HepG2 (cell line): ENCODE measurements around the gene PPOX. TPM values are rescaled to one million over a fixed set of nuclear protein-coding genes. Genes with fewer than 3 reads are reported as not detected.

ENCODE experiments used
- CBX2 ChIP-seq, 2 experiments: fragments of 200-600 bp in 1 of 2; sonication (generic); formaldehyde crosslinking in 1 of 2; IDR thresholded peaks; 2 replicates each; pipeline versions ENCODE4 v1.7.0 to v1.8.1; 2018 to 2022; ENCODE audit warnings: low read depth in 2 of 2, low read length in 1 of 2, mild to moderate bottlenecking in 1 of 2, missing genetic modification reagents in 1 of 2
- CCDC6 ChIP-seq: sonication (generic); formaldehyde crosslinking; IDR thresholded peaks from 2 replicates; pipeline ENCODE4 v1.8.1; 2022; ENCODE audit warnings: mild to moderate bottlenecking, missing genetic modification reagents, moderate library complexity
- CEBPB ChIP-seq: IDR thresholded peaks from 2 replicates; pipeline ENCODE4 v1.6.1; 2011; ENCODE audit warnings: low read depth, low read length, improper control_type of control experiment, borderline replicate concordance
- FOXP1 ChIP-seq, 2 experiments: fragments of 450-650 bp in 1 of 2; IDR thresholded peaks; 2 replicates each; pipeline ENCODE4 v1.6.1; 2017 to 2018; ENCODE audit warnings: antibody characterized with exemption in 1 of 2
- KDM3A ChIP-seq: IDR thresholded peaks from 2 replicates; pipeline ENCODE4 v1.6.1; 2018; ENCODE audit warnings: low read depth, missing compliant biosample characterization
- KDM5A ChIP-seq: fragments of 200-600 bp; sonication (generic); IDR thresholded peaks from 2 replicates; pipeline ENCODE4 v1.7.0; 2018; ENCODE audit warnings: antibody characterized with exemption, mild to moderate bottlenecking, low read length, borderline replicate concordance
- KLF13 ChIP-seq: sonication (generic); formaldehyde crosslinking; IDR thresholded peaks from 2 replicates; pipeline ENCODE4 v1.4.0; 2020; ENCODE audit warnings: mild to moderate bottlenecking, missing genetic modification reagents
- MIXL1 ChIP-seq: IDR thresholded peaks from 2 replicates; pipeline ENCODE4 v1.6.1; 2016
- MLLT10 ChIP-seq: sonication (generic); formaldehyde crosslinking; IDR thresholded peaks from 2 replicates; pipeline ENCODE4 v1.4.0; 2020; ENCODE audit warnings: missing genetic modification reagents
- PAX8 ChIP-seq: sonication (generic); formaldehyde crosslinking; IDR thresholded peaks from 2 replicates; pipeline ENCODE4 v1.8.0; 2022; ENCODE audit warnings: mild to moderate bottlenecking, missing genetic modification reagents, borderline replicate concordance
- PPARG ChIP-seq: conservative IDR thresholded peaks from 2 replicates; pipeline ENCODE4 v1.6.1; 2016; ENCODE audit warnings: missing biosample characterization, missing genetic modification reagents
- RBAK ChIP-seq: sonication (generic); formaldehyde crosslinking; IDR thresholded peaks from 2 replicates; pipeline ENCODE4 v1.5.1; 2020; ENCODE audit warnings: mild to moderate bottlenecking, missing genetic modification reagents
- RCOR2 ChIP-seq: IDR thresholded peaks from 2 replicates; pipeline ENCODE4 v1.6.1; 2016; ENCODE audit warnings: missing biosample characterization, missing genetic modification reagents
- RFXANK ChIP-seq: IDR thresholded peaks from 2 replicates; pipeline ENCODE4 v1.6.1; 2016
- SCMH1 ChIP-seq: sonication (generic); formaldehyde crosslinking; IDR thresholded peaks from 2 replicates; pipeline ENCODE4 v1.9.0; 2021; ENCODE audit warnings: missing genetic modification reagents, mild to moderate bottlenecking, borderline replicate concordance
- SMARCC2 ChIP-seq: fragments of 450-650 bp; IDR thresholded peaks from 2 replicates; pipeline ENCODE4 v1.6.1; 2017; ENCODE audit warnings: antibody characterized with exemption, mild to moderate bottlenecking
- SP2 ChIP-seq: sonication (generic); formaldehyde crosslinking; IDR thresholded peaks from 2 replicates; pipeline ENCODE4 v1.5.1; 2020; ENCODE audit warnings: mild to moderate bottlenecking, missing genetic modification reagents
- SYNCRIP ChIP-seq: fragments of 200-400 bp; formaldehyde crosslinking; IDR thresholded peaks from 2 replicates; pipeline ENCODE4 v1.6.1; 2018; ENCODE audit warnings: mild to moderate bottlenecking, low read depth, low read length; ENCODE audit not compliant: insufficient read depth
- TGIF2 ChIP-seq: IDR thresholded peaks from 2 replicates; pipeline ENCODE4 v1.6.1; 2016; ENCODE audit warnings: control low read depth, missing compliant biosample characterization
- XBP1 ChIP-seq: sonication (generic); formaldehyde crosslinking; IDR thresholded peaks from 2 replicates; pipeline ENCODE4 v1.5.0; 2020; ENCODE audit warnings: missing genetic modification reagents
- YEATS2 ChIP-seq: sonication (generic); formaldehyde crosslinking; IDR thresholded peaks from 2 replicates; pipeline ENCODE4 v1.4.0; 2020; ENCODE audit warnings: missing genetic modification reagents, borderline replicate concordance
- YY1 ChIP-seq: IDR thresholded peaks from 2 replicates; pipeline ENCODE4 v1.6.1; 2011; ENCODE audit warnings: low read length, low read depth, moderate library complexity, mild to moderate bottlenecking; ENCODE audit not compliant: insufficient read depth, insufficient replicate concordance
- ZNF232 ChIP-seq: sonication (generic); formaldehyde crosslinking; IDR thresholded peaks from 2 replicates; pipeline ENCODE4 v1.4.0; 2020; ENCODE audit warnings: missing genetic modification reagents, borderline replicate concordance
- ZNF510 ChIP-seq: sonication (generic); formaldehyde crosslinking; IDR thresholded peaks from 2 replicates; pipeline ENCODE4 v1.4.0; 2020; ENCODE audit warnings: low read depth, mild to moderate bottlenecking, missing genetic modification reagents
- ZNF549 ChIP-seq: sonication (generic); formaldehyde crosslinking; IDR thresholded peaks from 2 replicates; pipeline ENCODE4 v1.5.0; 2020; ENCODE audit warnings: missing genetic modification reagents
- ZNF687 ChIP-seq: sonication (generic); formaldehyde crosslinking; IDR thresholded peaks from 2 replicates; pipeline ENCODE4 v1.5.1; 2020; ENCODE audit warnings: mild to moderate bottlenecking, missing genetic modification reagents, moderate library complexity
- ZNF7 ChIP-seq: IDR thresholded peaks from 2 replicates; pipeline ENCODE4 v1.6.1; 2016; ENCODE audit warnings: missing biosample characterization, missing genetic modification reagents
- ZNF749 ChIP-seq: sonication (generic); formaldehyde crosslinking; IDR thresholded peaks from 2 replicates; pipeline ENCODE4 v1.8.0; 2022; ENCODE audit warnings: mild to moderate bottlenecking, missing genetic modification reagents, moderate library complexity, borderline replicate concordance
- ZNF772 ChIP-seq: sonication (generic); formaldehyde crosslinking; IDR thresholded peaks from 2 replicates; pipeline ENCODE4 v1.5.0; 2020; ENCODE audit warnings: mild to moderate bottlenecking, missing genetic modification reagents
- polyA plus RNA-seq, 8 experiments: library from polyadenylated mRNA; depleted of rRNA in 3 of 8; stranded (reverse) in 7 of 8; unstranded in 1 of 8; fragments of >200 nt; fragmentation: Illumina TruSeq in 4 of 8; extraction: Trizol in 4 of 8; gene quantifications; 2 replicates each; pipeline versions ENCODE4 v1.2.1 to v1.2.3, GENCODE V29; 2011 to 2016; ENCODE audit warnings: low read depth in 4 of 8, missing spikeins in 1 of 8, mixed read lengths in 1 of 8; ENCODE audit not compliant: insufficient read depth in 1 of 8
- total RNA-seq, 5 experiments: library from RNA; depleted of rRNA; stranded (reverse); fragments of >200 nt; fragmentation: Illumina TruSeq; extraction: Trizol; gene quantifications; 2 replicates each; pipeline ENCODE4 v1.2.3, GENCODE V29; 2016; ENCODE audit warnings: low read depth in 1 of 5
- TF ChIP-seq, protein P1 (sequence below): IDR thresholded peaks from 2 replicates; pipeline ENCODE4 v1.6.1; 2012; ENCODE audit warnings: inconsistent platforms

PPOX gene
- total and polyA plus RNA-seq, 2 of the 13 experiments (the other 11 are each of a cell fraction or from before 2014, with no cell fraction given): 15.5 to 27.7 TPM

- no peak for TF ChIP-seq RCOR2
- TF ChIP-seq ZNF687: peak; percentile 69
- no peak for TF ChIP-seq SYNCRIP
- no peak for TF ChIP-seq ZNF510 (CRISPR knock-in tag)
- no peak for TF ChIP-seq CEBPB
- peak; percentile 57; the same call in 1 of the 2 replicates for TF ChIP-seq ZNF772 (CRISPR knock-in tag)
- TF ChIP-seq KLF13: no peak
- no peak for TF ChIP-seq CBX2 (IDR thresholded peaks at IDR 0.05; ENCODE audit: low read depth, low read length)
- TF ChIP-seq CBX2 (CRISPR knock-in tag; IDR thresholded peaks at IDR 0.05; ENCODE audit: low read depth): no peak
- peak; percentile 77; the same call in 1 of the 2 replicates for TF ChIP-seq ZNF232
- TF ChIP-seq, protein P1, sequence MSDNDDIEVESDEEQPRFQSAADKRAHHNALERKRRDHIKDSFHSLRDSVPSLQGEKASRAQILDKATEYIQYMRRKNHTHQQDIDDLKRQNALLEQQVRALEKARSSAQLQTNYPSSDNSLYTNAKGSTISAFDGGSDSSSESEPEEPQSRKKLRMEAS: peak; percentile 81
- TF ChIP-seq PPARG (CRISPR knock-in tag): no peak
- TF ChIP-seq MIXL1 (CRISPR knock-in tag): no peak; the same call in 1 of the 2 replicates
- TF ChIP-seq YY1: peak; percentile 100
- TF ChIP-seq PAX8 (CRISPR knock-in tag): no peak
- TF ChIP-seq SP2 (CRISPR knock-in tag): no peak
- peak; percentile 75; the same call in 1 of the 2 replicates for TF ChIP-seq TGIF2 (CRISPR knock-in tag)
- no peak for TF ChIP-seq SMARCC2
- no peak for TF ChIP-seq ZNF549 (CRISPR knock-in tag)
- TF ChIP-seq KDM3A (CRISPR knock-in tag): no peak
- peak; percentile 95 for TF ChIP-seq KDM5A
- TF ChIP-seq RFXANK: no peak
- TF ChIP-seq CCDC6 (CRISPR knock-in tag): no peak
- no peak for TF ChIP-seq RBAK (CRISPR knock-in tag)
- TF ChIP-seq MLLT10 (CRISPR knock-in tag): no peak
- no peak for TF ChIP-seq SCMH1 (CRISPR knock-in tag)
- no peak for TF ChIP-seq FOXP1 (IDR thresholded peaks at IDR 0.05)
- TF ChIP-seq FOXP1 (CRISPR knock-in tag; IDR thresholded peaks at IDR 0.05): no peak
- no peak for TF ChIP-seq XBP1
- peak; percentile 84 for TF ChIP-seq YEATS2 (CRISPR knock-in tag)
- no peak for TF ChIP-seq ZNF7 (CRISPR knock-in tag)
- TF ChIP-seq ZNF749: peak; percentile 77; the same call in 1 of the 2 replicates
Observed at GRCh38 chr1:161153682-161154337, 12.4 kb upstream of the PPOX start, which contains the start of gene UFC1 (continued).
